ES-I3 (cell line): ENCODE data around the gene TMBIM1.

Experiments used
- H3K36me3 ChIP-seq: 2 replicates; pipeline ENCODE4 v1.6.1; 2013; ENCODE audit warnings: mild to moderate bottlenecking, low read length, control low read depth, moderate library complexity; ENCODE audit not compliant: insufficient read depth
- H3K4me1 ChIP-seq: 2 replicates; pipeline ENCODE4 v1.6.1; 2013; ENCODE audit warnings: mild to moderate bottlenecking, control low read depth, low read length; ENCODE audit not compliant: insufficient read depth
- H3K9ac ChIP-seq: 2 replicates; pipeline ENCODE4 v1.6.1; 2013; ENCODE audit warnings: low read depth, mild to moderate bottlenecking, low read length, moderate library complexity
- H3K9me3 ChIP-seq: 2 replicates; pipeline ENCODE4 v1.6.1; 2013; ENCODE audit warnings: mild to moderate bottlenecking, low read length, moderate library complexity; ENCODE audit not compliant: control insufficient read depth, insufficient read depth

Gene TMBIM1

DNA sequence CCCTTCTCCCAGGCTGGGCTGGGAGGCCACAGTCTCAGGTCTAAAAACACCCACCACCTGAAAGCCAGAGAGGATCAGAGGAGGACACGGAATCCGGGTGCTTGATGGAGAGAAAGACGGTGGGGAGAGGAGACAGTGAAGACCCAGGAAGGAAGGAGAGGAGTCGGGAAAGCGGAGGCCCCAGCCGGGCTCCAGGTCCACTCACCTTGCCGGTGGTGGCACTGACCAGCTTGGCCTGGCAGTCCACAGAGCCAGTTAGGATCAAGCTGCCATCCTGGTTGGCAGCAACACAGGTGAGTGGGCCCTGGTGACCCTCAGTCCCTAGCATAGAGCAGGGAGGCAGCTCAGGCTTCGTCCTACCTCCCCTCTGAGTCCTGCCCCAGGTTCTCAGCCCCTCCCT is 26.7 kb downstream of the TMBIM1 start:
- Histone ChIP-seq H3K4me1 (peaks cover 11% of the 10 kb centered on the region; the same call in 1 of the 2 replicates), H3K9ac (no peak overlapping the region), H3K9me3 (no peaks in the 10 kb centered on the region), H3K36me3 (peaks cover 6% of the 10 kb centered on the region)

- peaks cover 6% of the 10 kb centered on the region for H3K36me3 ChIP-seq
- peaks cover 11% of the 10 kb centered on the region; the same call in 1 of the 2 replicates for H3K4me1 ChIP-seq
- no peaks in the 10 kb centered on the region for H3K9me3 ChIP-seq
- no peak overlapping the region for H3K9ac ChIP-seq
These were observed 27.3 kb downstream of the TMBIM1 start for GRCh38 chr2:218264773-218265561.

GRCh38 chr2:218263817-218264641 is 28.3 kb downstream of the TMBIM1 start:
- peaks cover 19% of the 10 kb centered on the region; the same call in 1 of the 2 replicates for H3K4me1 ChIP-seq
- H3K9me3 ChIP-seq, result no peaks in the 10 kb centered on the region
- H3K36me3 ChIP-seq, result peaks cover 6% of the 10 kb centered on the region
- no peak overlapping the region for H3K9ac ChIP-seq

- Histone ChIP-seq H3K36me3 (peaks cover 6% of the 10 kb centered on the region), H3K9me3 (no peaks in the 10 kb centered on the region), H3K4me1 (peaks cover 23% of the 10 kb centered on the region; the same call in 1 of the 2 replicates), H3K9ac (no peak overlapping the region)
These were observed 29.4 kb downstream of the TMBIM1 start for GRCh38 chr2:218262631-218263586.

GRCh38 chr2:218262237-218262600 is 30.1 kb downstream of the TMBIM1 start:
- H3K4me1 ChIP-seq, result peaks cover 23% of the 10 kb centered on the region; the same call in 1 of the 2 replicates
- no peak overlapping the region for H3K9ac ChIP-seq
- no peaks in the 10 kb centered on the region for H3K9me3 ChIP-seq
- H3K36me3 ChIP-seq, result peaks cover 6% of the 10 kb centered on the region

- H3K4me1 ChIP-seq, result peaks cover 23% of the 10 kb centered on the region; the same call in 1 of the 2 replicates
- no peaks in the 10 kb centered on the region for H3K9me3 ChIP-seq
- peaks cover 6% of the 10 kb centered on the region for H3K36me3 ChIP-seq
- no peak overlapping the region for H3K9ac ChIP-seq
These were observed 30.7 kb downstream of the TMBIM1 start for GRCh38 chr2:218261423-218262236.

DNA sequence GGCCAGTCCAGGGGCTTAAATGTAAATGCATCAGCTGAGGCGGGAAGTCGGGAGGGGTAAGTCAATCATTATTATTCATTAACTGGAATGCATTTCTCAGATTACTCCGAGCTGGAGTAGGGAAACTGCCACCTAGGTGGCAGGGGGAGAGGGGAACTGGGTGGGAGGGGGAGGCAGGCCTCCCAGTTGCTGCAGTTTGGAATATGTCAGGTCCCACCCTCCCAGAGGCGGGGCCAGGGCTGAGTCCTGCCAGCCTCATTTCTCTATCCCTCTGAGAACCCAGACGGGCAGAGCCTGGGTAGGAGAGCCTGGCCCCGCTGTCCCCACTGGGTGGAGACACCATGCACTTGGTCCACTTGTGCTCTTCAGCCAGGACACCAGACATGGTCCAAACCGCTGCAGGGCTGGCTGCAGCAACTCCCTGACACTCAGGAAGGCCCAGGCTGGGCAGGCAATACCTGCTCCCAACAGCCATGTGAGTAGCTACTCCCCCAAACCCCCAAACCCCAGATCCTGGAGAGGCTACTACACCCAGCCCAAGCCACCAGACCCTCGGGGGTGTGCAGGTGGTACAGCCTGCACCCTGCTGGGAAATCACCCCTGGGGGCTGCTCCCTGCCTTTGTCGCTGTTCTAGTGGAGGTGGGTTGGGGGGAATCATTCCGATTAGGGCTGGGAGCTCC is 31.4 kb downstream of the TMBIM1 start, which contains the start of gene GPBAR1:
Gene GPBAR1 (plus strand): TSS at position 274 of the 681 bp plus-strand sequence. CDS start 1,710 bp downstream, outside the sequence.
- H3K9ac ChIP-seq, result no peak within 1 kb of the TSS
- H3K4me1 ChIP-seq, result peaks cover 23% of the 10 kb centered on the region; the same call in 1 of the 2 replicates
- H3K9me3 ChIP-seq, result no peaks in the 10 kb centered on the region
- H3K36me3 ChIP-seq, result peaks cover 6% of the 10 kb centered on the region

GRCh38 chr2:218260166-218260565 is 32.1 kb downstream of the TMBIM1 start:
- Histone ChIP-seq H3K9ac (no peak overlapping the region), H3K4me1 (peaks cover 23% of the 10 kb centered on the region; the same call in 1 of the 2 replicates), H3K9me3 (no peaks in the 10 kb centered on the region), H3K36me3 (peaks cover 9% of the 10 kb centered on the region)

DNA sequence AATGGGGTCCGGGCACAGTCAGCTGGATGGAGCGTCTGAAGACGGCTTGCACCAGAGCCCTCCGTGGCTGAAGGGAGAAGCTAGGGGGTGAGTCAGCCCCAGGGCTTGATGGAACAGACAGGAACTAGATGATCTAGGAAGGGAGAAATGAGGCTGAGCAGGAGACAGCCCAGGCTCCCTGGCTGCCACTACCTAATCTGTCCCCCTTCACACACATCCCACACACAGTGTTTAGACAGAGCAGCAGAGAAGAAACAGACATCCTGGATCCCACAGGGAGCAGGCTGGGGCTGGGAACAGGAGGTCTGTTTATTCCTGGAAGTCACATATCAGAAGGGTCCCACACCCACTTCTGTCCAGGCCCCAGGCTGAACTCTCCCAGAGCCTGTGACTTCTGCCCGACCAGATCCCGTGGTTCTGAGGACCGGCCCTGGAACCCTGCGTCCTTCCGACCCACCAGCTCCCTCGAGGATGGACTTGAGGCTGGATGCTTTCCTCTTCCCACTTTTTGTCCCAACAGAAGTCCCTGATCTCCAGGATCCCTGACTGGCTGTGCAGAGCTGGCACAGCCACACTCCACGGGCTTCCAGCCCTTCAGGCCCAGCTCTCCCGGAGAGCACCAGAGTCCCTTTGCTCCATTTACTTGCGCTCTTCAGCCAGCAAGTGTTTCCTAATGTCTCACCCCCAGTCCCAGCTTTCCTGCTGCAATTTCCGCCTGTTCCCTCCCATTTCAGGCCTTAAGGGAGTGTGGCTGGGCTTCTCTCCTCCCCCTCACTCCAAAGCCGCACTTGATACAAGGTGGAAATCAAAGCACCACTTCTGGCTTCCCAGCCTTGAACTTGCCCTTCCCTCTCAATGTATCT is 33.0 kb downstream of the TMBIM1 start:
- H3K36me3 ChIP-seq, result peaks cover 6% of the 10 kb centered on the region
- peaks cover 23% of the 10 kb centered on the region; the same call in 1 of the 2 replicates for H3K4me1 ChIP-seq
- H3K9ac ChIP-seq, result no peak overlapping the region
- no peaks in the 10 kb centered on the region for H3K9me3 ChIP-seq

GRCh38 chr2:218257390-218257981 is 34.8 kb downstream of the TMBIM1 start:
- Histone ChIP-seq H3K36me3 (peaks cover 20% of the 10 kb centered on the region), H3K9me3 (no peaks in the 10 kb centered on the region), H3K9ac (no peak overlapping the region), H3K4me1 (peaks cover 23% of the 10 kb centered on the region; the same call in 1 of the 2 replicates)

- no peaks in the 10 kb centered on the region for H3K9me3 ChIP-seq
- peaks cover 22% of the 10 kb centered on the region; the same call in 1 of the 2 replicates for H3K4me1 ChIP-seq
- H3K9ac ChIP-seq, result no peak overlapping the region
- H3K36me3 ChIP-seq, result peaks cover 25% of the 10 kb centered on the region
These were observed 35.5 kb downstream of the TMBIM1 start for GRCh38 chr2:218256612-218257350.
